ENCODE data around the gene PDZD2.

PDZD2 gene

DNA sequence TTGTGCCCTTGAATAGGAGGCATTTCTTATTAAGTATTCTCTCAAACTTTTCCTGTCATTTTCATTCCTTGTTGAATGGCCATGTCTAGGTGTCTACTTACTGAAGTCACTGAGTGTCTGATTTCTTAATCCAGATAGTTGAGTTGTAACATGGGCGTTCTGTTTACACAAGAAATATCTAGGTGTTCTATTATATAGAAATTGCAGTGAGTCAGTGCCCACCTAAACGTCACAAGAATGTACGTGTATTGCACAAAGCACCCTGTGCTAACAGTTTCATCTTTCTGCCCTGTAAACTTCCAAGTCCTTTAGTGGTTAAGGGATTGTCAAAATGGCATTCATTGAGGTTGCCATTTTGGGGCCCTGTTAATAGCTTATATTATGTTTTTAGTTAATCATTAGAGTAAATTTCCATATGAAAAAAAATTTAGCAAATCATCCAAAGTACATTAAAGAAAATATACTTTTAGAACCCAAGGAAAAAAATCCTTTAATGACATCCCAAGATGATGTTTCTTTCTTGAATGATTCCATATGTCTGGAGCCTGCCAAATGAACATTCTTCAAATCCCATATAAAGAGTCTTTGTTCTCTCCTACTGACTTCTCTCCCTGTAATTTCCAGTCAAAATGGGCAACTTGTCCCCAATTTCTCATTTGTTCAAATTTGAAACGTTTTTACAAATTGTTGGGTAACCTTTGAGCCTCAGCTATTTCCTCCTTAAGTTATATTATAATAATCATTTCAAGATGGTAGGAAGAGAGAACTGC, 421.0 kb downstream of the PDZD2 start:
- in situ Hi-C loops (cut with MboI; ENCODE audit: low pct_unique_long_range_greater_than_20kb, low sequenced_read_pairs, unreplicated experiment): no loop called here
- TF ChIP-seq, protein P1, sequence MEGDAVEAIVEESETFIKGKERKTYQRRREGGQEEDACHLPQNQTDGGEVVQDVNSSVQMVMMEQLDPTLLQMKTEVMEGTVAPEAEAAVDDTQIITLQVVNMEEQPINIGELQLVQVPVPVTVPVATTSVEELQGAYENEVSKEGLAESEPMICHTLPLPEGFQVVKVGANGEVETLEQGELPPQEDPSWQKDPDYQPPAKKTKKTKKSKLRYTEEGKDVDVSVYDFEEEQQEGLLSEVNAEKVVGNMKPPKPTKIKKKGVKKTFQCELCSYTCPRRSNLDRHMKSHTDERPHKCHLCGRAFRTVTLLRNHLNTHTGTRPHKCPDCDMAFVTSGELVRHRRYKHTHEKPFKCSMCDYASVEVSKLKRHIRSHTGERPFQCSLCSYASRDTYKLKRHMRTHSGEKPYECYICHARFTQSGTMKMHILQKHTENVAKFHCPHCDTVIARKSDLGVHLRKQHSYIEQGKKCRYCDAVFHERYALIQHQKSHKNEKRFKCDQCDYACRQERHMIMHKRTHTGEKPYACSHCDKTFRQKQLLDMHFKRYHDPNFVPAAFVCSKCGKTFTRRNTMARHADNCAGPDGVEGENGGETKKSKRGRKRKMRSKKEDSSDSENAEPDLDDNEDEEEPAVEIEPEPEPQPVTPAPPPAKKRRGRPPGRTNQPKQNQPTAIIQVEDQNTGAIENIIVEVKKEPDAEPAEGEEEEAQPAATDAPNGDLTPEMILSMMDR (IDR thresholded peaks at IDR 0.05; ENCODE audit: extremely low read depth, insufficient read depth, missing control alignments): no peak
- DNase-seq (ENCODE audit: low spot score): no peak

GRCh38 chr5:32061236-32061635, 422.3 kb downstream of the PDZD2 start:
- TF ChIP-seq, protein P1 (IDR thresholded peaks at IDR 0.05; ENCODE audit: extremely low read depth, insufficient read depth, missing control alignments): no peak
- DNase-seq (ENCODE audit: low spot score): no peak
- in situ Hi-C loops (cut with MboI; ENCODE audit: low pct_unique_long_range_greater_than_20kb, low sequenced_read_pairs, unreplicated experiment): no loop called here

GRCh38 chr5:32066448-32066847, 427.5 kb downstream of the PDZD2 start:
- in situ Hi-C loops (cut with MboI; ENCODE audit: low pct_unique_long_range_greater_than_20kb, low sequenced_read_pairs, unreplicated experiment): no loop called here
- TF ChIP-seq, protein P1 (IDR thresholded peaks at IDR 0.05; ENCODE audit: extremely low read depth, insufficient read depth, missing control alignments): no peak
- DNase-seq (ENCODE audit: low spot score): no peak

DNA sequence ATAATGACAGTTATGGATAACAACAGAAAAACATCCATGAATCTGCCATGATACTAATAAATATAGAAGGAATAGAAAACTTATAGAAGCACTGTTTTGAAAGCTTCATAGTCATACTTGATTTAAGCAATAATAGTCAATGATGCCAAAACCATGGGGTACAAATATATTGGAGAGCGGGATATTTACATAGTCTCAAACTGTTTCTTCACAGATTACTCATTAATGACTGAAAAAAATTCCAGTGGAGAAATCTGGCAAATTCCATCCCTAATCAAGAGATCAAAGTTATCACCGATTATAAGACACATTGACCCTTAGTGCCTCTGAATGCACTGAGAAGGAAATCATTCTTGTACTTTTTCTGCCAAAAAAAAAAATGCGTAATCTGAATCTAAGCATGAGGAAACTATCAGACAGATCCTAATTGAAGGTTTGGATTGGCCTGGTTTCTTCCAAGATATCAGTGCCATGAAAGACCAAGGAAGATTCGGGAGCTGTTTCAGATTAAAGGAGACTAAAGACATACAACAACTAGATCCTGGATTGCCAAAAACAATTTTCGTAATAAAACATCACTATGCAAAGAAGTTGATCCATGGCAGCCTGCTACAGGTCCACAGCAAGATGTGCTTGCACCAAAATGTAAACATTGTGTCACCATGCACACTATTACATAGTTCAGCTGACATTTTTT, 429.0 kb downstream of the PDZD2 start:
- in situ Hi-C loops (cut with MboI; ENCODE audit: low pct_unique_long_range_greater_than_20kb, low sequenced_read_pairs, unreplicated experiment): no loop called here
- no peak for DNase-seq (ENCODE audit: low spot score)
- TF ChIP-seq, protein P1 (IDR thresholded peaks at IDR 0.05; ENCODE audit: extremely low read depth, insufficient read depth, missing control alignments): no peak

- DNase-seq (ENCODE audit: low spot score): no peak
- in situ Hi-C loops (cut with MboI; ENCODE audit: low pct_unique_long_range_greater_than_20kb, low sequenced_read_pairs, unreplicated experiment): no loop called here
- TF ChIP-seq, protein P1 (IDR thresholded peaks at IDR 0.05; ENCODE audit: extremely low read depth, insufficient read depth, missing control alignments): no peak
These were observed 429.6 kb downstream of the PDZD2 start for GRCh38 chr5:32068561-32068960.

GRCh38 chr5:32069396-32069795, 430.5 kb downstream of the PDZD2 start:
- in situ Hi-C loops (cut with MboI; ENCODE audit: low pct_unique_long_range_greater_than_20kb, low sequenced_read_pairs, unreplicated experiment): no loop called here
- no peak for DNase-seq (ENCODE audit: low spot score)
- TF ChIP-seq, protein P1 (IDR thresholded peaks at IDR 0.05; ENCODE audit: extremely low read depth, insufficient read depth, missing control alignments): no peak

All from GM13977 (cell line).